ENCODE results near the gene MTA1.

MTA1 gene

GRCh38 chr14:105426416-105427130 lies 6.9 kb downstream of the MTA1 start:
- no peak for DNase-seq

- DNase-seq: no peak
These were observed 7.8 kb downstream of the MTA1 start for GRCh38 chr14:105427412-105427811.

- DNase-seq: no peak
These were observed 8.4 kb downstream of the MTA1 start for GRCh38 chr14:105427936-105428485.

GRCh38 chr14:105430042-105430441 lies 10.4 kb downstream of the MTA1 start:
- DNase-seq: no peak

GRCh38 chr14:105430565-105430964 lies 10.9 kb downstream of the MTA1 start:
- no peak for DNase-seq

GRCh38 chr14:105431256-105431655 lies 11.6 kb downstream of the MTA1 start:
- DNase-seq: no peak

- DNase-seq: no peak
These were observed 13.0 kb downstream of the MTA1 start for GRCh38 chr14:105432657-105433056.

- DNase-seq: no peak
These were observed 13.6 kb downstream of the MTA1 start for GRCh38 chr14:105433161-105433605.

- DNase-seq: no peak
These were observed 16.8 kb downstream of the MTA1 start for GRCh38 chr14:105436402-105436801.

- no peak for DNase-seq
These were observed 17.5 kb downstream of the MTA1 start for GRCh38 chr14:105436891-105437722.

- no peak for DNase-seq
These were observed 18.3 kb downstream of the MTA1 start for GRCh38 chr14:105437723-105438500.

GRCh38 chr14:105439179-105439578 lies 19.6 kb downstream of the MTA1 start:
- DNase-seq: no peak

GRCh38 chr14:105439710-105440553 lies 20.3 kb downstream of the MTA1 start:
- DNase-seq: no peak

- DNase-seq: no peak
These were observed 20.9 kb downstream of the MTA1 start for GRCh38 chr14:105440554-105440900.

- DNase-seq: no peak
These were observed 21.4 kb downstream of the MTA1 start for GRCh38 chr14:105440992-105441391.

- DNase-seq: no peak
These were observed 22.5 kb downstream of the MTA1 start for GRCh38 chr14:105442125-105442524.

- DNase-seq: no peak
These were observed 23.2 kb downstream of the MTA1 start for GRCh38 chr14:105442834-105443233.

- DNase-seq: no peak
These were observed 25.2 kb downstream of the MTA1 start for GRCh38 chr14:105444859-105445258.

GRCh38 chr14:105445290-105445689 lies 25.7 kb downstream of the MTA1 start:
- DNase-seq: no peak

GRCh38 chr14:105445901-105446845 lies 26.5 kb downstream of the MTA1 start:
- DNase-seq: no peak

- DNase-seq: no peak
These were observed 27.3 kb downstream of the MTA1 start for GRCh38 chr14:105446971-105447370.

Data from KG1 (cell line).